ENCODE measurements around the gene ZNF613.

DNA sequence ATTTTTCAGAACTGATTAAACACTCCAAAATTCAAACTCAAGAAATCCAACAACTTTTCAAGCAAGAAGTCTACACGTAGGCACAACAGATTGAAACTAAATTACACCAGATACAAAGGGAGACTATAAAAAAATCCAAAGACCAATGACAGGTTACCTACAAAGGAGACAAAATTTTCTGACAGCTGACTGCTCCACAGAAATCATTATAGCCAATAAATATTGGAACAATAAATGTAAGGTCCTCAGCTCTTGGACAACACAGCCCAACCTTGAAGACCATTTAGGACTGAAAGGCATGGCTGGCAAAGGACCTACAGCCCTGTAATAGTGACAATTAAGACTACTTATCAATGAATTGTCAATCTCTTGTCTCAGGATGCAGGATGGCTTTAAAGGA is 43.4 kb downstream of the ZNF613 start:
- TF ChIP-seq, protein P1, sequence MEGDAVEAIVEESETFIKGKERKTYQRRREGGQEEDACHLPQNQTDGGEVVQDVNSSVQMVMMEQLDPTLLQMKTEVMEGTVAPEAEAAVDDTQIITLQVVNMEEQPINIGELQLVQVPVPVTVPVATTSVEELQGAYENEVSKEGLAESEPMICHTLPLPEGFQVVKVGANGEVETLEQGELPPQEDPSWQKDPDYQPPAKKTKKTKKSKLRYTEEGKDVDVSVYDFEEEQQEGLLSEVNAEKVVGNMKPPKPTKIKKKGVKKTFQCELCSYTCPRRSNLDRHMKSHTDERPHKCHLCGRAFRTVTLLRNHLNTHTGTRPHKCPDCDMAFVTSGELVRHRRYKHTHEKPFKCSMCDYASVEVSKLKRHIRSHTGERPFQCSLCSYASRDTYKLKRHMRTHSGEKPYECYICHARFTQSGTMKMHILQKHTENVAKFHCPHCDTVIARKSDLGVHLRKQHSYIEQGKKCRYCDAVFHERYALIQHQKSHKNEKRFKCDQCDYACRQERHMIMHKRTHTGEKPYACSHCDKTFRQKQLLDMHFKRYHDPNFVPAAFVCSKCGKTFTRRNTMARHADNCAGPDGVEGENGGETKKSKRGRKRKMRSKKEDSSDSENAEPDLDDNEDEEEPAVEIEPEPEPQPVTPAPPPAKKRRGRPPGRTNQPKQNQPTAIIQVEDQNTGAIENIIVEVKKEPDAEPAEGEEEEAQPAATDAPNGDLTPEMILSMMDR (IDR thresholded peaks at IDR 0.05; ENCODE audit: low read depth, low read length, poor library complexity, severe bottlenecking), result no peak
- no peak for TF ChIP-seq EZH2phosphoT487 (IDR thresholded peaks at IDR 0.05; ENCODE audit: borderline replicate concordance, low read length)

Data from DOHH2 (cell line).